Keratinocyte (primary cell): ENCODE data around the gene HTRA3.

ENCODE experiments used
- CTCF ChIP-seq, 3 experiments: IDR thresholded peaks in 1 of 3; conservative IDR thresholded peaks in 1 of 3; optimal IDR thresholded peaks in 1 of 3; 2 replicates in 2 of 3; 3 replicates in 1 of 3; pipeline versions ENCODE3 to v1.5.1; 2011; ENCODE audit warnings: low read length in 3 of 3, mild to moderate bottlenecking in 3 of 3, moderate library complexity in 2 of 3, control low read depth in 1 of 3, inconsistent platforms in 1 of 3; ENCODE audit not compliant: insufficient read depth in 2 of 3; ENCODE audit errors: extremely low read depth in 1 of 3
- EZH2 ChIP-seq: IDR thresholded peaks from one replicate; pipeline ENCODE4 v1.6.1; 2012; ENCODE audit warnings: inconsistent platforms, mild to moderate bottlenecking, low read length, moderate library complexity

- TF ChIP-seq CTCF (optimal IDR thresholded peaks at IDR 0.05 in 1 of 3, IDR thresholded peaks at IDR 0.05 in 1 of 3, conservative IDR thresholded peaks at IDR 0.05 in 1 of 3; ENCODE audit: extremely low read depth in 1 of 3, insufficient read depth in 2 of 3, low read length in 3 of 3) (no peak), EZH2 (no peak)
Observed at GRCh38 chr4:8346838-8347605, 77.5 kb downstream of the HTRA3 start.
